ENCODE results near the gene FANCD2.

DNA sequence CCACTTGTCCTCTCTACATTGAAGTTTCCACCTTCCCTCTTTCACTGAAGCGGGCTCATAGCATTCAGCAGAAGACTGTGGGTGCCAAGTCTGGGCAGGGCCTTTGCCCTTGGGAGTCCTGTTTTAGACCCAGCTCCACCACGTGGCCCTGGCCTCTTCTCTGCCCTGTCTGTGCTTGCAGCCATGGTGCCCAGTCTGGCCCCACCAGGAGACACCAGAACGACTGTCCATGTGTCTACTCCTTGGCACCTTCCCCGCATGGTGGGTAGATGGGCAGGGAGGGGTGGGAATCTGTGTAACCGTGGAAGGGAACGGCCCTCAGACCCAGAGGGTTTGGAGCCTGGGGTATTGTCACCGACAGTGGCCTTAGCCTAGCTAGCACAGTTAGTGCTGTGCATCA is 21.7 kb upstream of the FANCD2 start:
- TF ChIP-seq, protein P1, sequence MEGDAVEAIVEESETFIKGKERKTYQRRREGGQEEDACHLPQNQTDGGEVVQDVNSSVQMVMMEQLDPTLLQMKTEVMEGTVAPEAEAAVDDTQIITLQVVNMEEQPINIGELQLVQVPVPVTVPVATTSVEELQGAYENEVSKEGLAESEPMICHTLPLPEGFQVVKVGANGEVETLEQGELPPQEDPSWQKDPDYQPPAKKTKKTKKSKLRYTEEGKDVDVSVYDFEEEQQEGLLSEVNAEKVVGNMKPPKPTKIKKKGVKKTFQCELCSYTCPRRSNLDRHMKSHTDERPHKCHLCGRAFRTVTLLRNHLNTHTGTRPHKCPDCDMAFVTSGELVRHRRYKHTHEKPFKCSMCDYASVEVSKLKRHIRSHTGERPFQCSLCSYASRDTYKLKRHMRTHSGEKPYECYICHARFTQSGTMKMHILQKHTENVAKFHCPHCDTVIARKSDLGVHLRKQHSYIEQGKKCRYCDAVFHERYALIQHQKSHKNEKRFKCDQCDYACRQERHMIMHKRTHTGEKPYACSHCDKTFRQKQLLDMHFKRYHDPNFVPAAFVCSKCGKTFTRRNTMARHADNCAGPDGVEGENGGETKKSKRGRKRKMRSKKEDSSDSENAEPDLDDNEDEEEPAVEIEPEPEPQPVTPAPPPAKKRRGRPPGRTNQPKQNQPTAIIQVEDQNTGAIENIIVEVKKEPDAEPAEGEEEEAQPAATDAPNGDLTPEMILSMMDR (conservative IDR thresholded peaks at IDR 0.05; ENCODE audit: low read depth in 2 of 2) = no peak
- TF ChIP-seq POLR2AphosphoS5 (IDR thresholded peaks at IDR 0.05; ENCODE audit: low read depth) = no peak
- TF ChIP-seq, protein P2, sequence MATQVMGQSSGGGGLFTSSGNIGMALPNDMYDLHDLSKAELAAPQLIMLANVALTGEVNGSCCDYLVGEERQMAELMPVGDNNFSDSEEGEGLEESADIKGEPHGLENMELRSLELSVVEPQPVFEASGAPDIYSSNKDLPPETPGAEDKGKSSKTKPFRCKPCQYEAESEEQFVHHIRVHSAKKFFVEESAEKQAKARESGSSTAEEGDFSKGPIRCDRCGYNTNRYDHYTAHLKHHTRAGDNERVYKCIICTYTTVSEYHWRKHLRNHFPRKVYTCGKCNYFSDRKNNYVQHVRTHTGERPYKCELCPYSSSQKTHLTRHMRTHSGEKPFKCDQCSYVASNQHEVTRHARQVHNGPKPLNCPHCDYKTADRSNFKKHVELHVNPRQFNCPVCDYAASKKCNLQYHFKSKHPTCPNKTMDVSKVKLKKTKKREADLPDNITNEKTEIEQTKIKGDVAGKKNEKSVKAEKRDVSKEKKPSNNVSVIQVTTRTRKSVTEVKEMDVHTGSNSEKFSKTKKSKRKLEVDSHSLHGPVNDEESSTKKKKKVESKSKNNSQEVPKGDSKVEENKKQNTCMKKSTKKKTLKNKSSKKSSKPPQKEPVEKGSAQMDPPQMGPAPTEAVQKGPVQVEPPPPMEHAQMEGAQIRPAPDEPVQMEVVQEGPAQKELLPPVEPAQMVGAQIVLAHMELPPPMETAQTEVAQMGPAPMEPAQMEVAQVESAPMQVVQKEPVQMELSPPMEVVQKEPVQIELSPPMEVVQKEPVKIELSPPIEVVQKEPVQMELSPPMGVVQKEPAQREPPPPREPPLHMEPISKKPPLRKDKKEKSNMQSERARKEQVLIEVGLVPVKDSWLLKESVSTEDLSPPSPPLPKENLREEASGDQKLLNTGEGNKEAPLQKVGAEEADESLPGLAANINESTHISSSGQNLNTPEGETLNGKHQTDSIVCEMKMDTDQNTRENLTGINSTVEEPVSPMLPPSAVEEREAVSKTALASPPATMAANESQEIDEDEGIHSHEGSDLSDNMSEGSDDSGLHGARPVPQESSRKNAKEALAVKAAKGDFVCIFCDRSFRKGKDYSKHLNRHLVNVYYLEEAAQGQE (IDR thresholded peaks at IDR 0.05; ENCODE audit: unreplicated experiment) = no peak
- TF ChIP-seq EZH2 (IDR thresholded peaks at IDR 0.05; ENCODE audit: low read depth, unreplicated experiment) = no peak
- no peak for TF ChIP-seq EZH2phosphoT487 (IDR thresholded peaks at IDR 0.05; ENCODE audit: unreplicated experiment)
- TF ChIP-seq CREB1 (CRISPR knock-in tag; IDR thresholded peaks at IDR 0.05; ENCODE audit: low read depth) = no peak
- TF ChIP-seq JUNB (IDR thresholded peaks at IDR 0.05; ENCODE audit: unreplicated experiment) = no peak
- TF ChIP-seq, protein P3, sequence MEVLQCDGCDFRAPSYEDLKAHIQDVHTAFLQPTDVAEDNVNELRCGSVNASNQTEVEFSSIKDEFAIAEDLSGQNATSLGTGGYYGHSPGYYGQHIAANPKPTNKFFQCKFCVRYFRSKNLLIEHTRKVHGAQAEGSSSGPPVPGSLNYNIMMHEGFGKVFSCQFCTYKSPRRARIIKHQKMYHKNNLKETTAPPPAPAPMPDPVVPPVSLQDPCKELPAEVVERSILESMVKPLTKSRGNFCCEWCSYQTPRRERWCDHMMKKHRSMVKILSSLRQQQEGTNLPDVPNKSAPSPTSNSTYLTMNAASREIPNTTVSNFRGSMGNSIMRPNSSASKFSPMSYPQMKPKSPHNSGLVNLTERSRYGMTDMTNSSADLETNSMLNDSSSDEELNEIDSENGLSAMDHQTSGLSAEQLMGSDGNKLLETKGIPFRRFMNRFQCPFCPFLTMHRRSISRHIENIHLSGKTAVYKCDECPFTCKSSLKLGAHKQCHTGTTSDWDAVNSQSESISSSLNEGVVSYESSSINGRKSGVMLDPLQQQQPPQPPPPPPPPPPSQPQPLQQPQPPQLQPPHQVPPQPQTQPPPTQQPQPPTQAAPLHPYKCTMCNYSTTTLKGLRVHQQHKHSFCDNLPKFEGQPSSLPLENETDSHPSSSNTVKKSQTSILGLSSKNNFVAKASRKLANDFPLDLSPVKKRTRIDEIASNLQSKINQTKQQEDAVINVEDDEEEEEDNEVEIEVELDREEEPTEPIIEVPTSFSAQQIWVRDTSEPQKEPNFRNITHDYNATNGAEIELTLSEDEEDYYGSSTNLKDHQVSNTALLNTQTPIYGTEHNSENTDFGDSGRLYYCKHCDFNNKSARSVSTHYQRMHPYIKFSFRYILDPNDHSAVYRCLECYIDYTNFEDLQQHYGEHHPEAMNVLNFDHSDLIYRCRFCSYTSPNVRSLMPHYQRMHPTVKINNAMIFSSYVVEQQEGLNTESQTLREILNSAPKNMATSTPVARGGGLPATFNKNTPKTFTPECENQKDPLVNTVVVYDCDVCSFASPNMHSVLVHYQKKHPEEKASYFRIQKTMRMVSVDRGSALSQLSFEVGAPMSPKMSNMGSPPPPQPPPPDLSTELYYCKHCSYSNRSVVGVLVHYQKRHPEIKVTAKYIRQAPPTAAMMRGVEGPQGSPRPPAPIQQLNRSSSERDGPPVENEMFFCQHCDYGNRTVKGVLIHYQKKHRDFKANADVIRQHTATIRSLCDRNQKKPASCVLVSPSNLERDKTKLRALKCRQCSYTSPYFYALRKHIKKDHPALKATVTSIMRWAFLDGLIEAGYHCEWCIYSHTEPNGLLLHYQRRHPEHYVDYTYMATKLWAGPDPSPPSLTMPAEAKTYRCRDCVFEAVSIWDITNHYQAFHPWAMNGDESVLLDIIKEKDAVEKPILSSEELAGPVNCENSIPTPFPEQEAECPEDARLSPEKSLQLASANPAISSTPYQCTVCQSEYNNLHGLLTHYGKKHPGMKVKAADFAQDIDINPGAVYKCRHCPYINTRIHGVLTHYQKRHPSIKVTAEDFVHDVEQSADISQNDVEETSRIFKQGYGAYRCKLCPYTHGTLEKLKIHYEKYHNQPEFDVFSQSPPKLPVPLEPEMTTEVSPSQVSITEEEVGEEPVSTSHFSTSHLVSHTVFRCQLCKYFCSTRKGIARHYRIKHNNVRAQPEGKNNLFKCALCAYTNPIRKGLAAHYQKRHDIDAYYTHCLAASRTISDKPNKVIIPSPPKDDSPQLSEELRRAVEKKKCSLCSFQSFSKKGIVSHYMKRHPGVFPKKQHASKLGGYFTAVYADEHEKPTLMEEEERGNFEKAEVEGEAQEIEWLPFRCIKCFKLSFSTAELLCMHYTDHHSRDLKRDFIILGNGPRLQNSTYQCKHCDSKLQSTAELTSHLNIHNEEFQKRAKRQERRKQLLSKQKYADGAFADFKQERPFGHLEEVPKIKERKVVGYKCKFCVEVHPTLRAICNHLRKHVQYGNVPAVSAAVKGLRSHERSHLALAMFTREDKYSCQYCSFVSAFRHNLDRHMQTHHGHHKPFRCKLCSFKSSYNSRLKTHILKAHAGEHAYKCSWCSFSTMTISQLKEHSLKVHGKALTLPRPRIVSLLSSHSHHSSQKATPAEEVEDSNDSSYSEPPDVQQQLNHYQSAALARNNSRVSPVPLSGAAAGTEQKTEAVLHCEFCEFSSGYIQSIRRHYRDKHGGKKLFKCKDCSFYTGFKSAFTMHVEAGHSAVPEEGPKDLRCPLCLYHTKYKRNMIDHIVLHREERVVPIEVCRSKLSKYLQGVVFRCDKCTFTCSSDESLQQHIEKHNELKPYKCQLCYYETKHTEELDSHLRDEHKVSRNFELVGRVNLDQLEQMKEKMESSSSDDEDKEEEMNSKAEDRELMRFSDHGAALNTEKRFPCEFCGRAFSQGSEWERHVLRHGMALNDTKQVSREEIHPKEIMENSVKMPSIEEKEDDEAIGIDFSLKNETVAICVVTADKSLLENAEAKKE (CRISPR knock-in tag; IDR thresholded peaks at IDR 0.05) = no peak
- TF ChIP-seq, protein P4, sequence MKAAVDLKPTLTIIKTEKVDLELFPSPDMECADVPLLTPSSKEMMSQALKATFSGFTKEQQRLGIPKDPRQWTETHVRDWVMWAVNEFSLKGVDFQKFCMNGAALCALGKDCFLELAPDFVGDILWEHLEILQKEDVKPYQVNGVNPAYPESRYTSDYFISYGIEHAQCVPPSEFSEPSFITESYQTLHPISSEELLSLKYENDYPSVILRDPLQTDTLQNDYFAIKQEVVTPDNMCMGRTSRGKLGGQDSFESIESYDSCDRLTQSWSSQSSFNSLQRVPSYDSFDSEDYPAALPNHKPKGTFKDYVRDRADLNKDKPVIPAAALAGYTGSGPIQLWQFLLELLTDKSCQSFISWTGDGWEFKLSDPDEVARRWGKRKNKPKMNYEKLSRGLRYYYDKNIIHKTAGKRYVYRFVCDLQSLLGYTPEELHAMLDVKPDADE (IDR thresholded peaks at IDR 0.05) = no peak
- no peak for TF ChIP-seq ZNF114 (CRISPR knock-in tag; IDR thresholded peaks at IDR 0.05)
- TF ChIP-seq STAT1 (IDR thresholded peaks at IDR 0.05; ENCODE audit: unreplicated experiment) = no peak
- TF ChIP-seq NANOG (IDR thresholded peaks at IDR 0.05; ENCODE audit: borderline replicate concordance) = no peak
